Spleen (tissue), 11 donors: ENCODE measurements around the gene IMMP2L. TPM values are rescaled to one million over a fixed set of nuclear protein-coding genes. Genes with fewer than 3 reads are reported as not detected.

Experiments used
- DNase-seq: peaks from one replicate; pipeline ENCODE4 v3.0.0-alpha.2; 2020
- H3K27ac ChIP-seq, 8 donors: fragments of 200-600 bp; sonication (generic) in 7 of 8; 1 replicate in 4 of 8; 2 replicates in 4 of 8; pipeline versions ENCODE4 v1.5.0 to v1.8.0; 2016 to 2021; ENCODE audit warnings: inconsistent platforms in 4 of 8, mild to moderate bottlenecking in 4 of 8, moderate library complexity in 1 of 8
- H3K27me3 ChIP-seq, 7 donors: fragments of 200-600 bp; sonication (generic) in 6 of 7; replicated peaks in 1 of 7; 1 replicate in 4 of 7; 2 replicates in 3 of 7; pipeline versions ENCODE4 v1.5.0 to v1.8.0; 2016 to 2021; ENCODE audit warnings: inconsistent platforms in 3 of 7, mild to moderate bottlenecking in 1 of 7
- H3K36me3 ChIP-seq, 6 donors: fragments of 200-600 bp; sonication (generic) in 5 of 6; 1 replicate in 4 of 6; 2 replicates in 2 of 6; pipeline versions ENCODE4 v1.5.0 to v1.8.0; 2016 to 2021; ENCODE audit warnings: inconsistent platforms in 2 of 6
- H3K4me1 ChIP-seq, 6 donors: fragments of 200-600 bp; sonication (generic) in 5 of 6; 1 replicate in 3 of 6; 2 replicates in 3 of 6; pipeline versions ENCODE4 v1.5.0 to v1.8.0; 2016 to 2021; ENCODE audit warnings: inconsistent platforms in 3 of 6
- H3K4me3 ChIP-seq, 8 donors: fragments of 200-600 bp; sonication (generic) in 7 of 8; 1 replicate in 4 of 8; 2 replicates in 4 of 8; pipeline versions ENCODE4 v1.5.0 to v1.8.0; 2016 to 2021; ENCODE audit warnings: inconsistent platforms in 4 of 8, mild to moderate bottlenecking in 4 of 8, moderate library complexity in 2 of 8
- H3K9me3 ChIP-seq, 8 donors: fragments of 200-600 bp; sonication (generic) in 7 of 8; 1 replicate in 4 of 8; 2 replicates in 4 of 8; pipeline versions ENCODE4 v1.5.0 to v1.8.0; 2016 to 2021; ENCODE audit warnings: inconsistent platforms in 4 of 8
- POLR2A ChIP-seq, 3 donors: fragments of 450-650 bp; IDR thresholded peaks; one replicate each; pipeline ENCODE4 v1.5.1; 2017; ENCODE audit warnings: antibody characterized with exemption in 3 of 3, mild to moderate bottlenecking in 1 of 3
- POLR2AphosphoS5 ChIP-seq, 3 donors: sonication (generic); formaldehyde crosslinking; IDR thresholded peaks; one replicate each; pipeline ENCODE4 v1.5.1; 2017; ENCODE audit warnings: antibody characterized with exemption in 3 of 3
- WGBS, 5 donors: extraction: QIAGEN DNeasy Blood & Tissue Kit in 3 of 5; methylation state at CpG; one replicate each; pipeline versions ENCODE4 v1.1.5 to v1.1.7; 2013 to 2018; 5-methylcytosine and 5-hydroxymethylcytosine counted together
- intact Hi-C: fragments of 100-400 bp; cut with DNase I; formaldehyde crosslinking; loops from one replicate; pipeline ENCODE4 v1.15.0; 2023; ENCODE audit warnings: low total_unique reads
- polyA plus RNA-seq, 3 donors: library from polyadenylated mRNA; stranded (reverse); fragments of 200-250 nt; gene quantifications; one replicate each; pipeline ENCODE4 v1.2.1, GENCODE V29; 2013
- total RNA-seq, 7 donors: library from RNA; depleted of rRNA in 3 of 7; stranded (reverse); fragments of >200 nt in 3 of 7; fragmentation: NEBNext Ultra II Directional in 4 of 7; extraction: Animal tissue kit (Norgen Biotek cat#: 25700) in 4 of 7; gene quantifications; one replicate each; pipeline versions ENCODE4 v1.1.0 to v1.2.1, GENCODE V29; 2016 to 2021
- TF ChIP-seq, protein P1 (sequence below), 11 experiments: fragments of 200-600 bp in 7 of 11; fragments of 450-650 bp in 4 of 11; sonication (generic) in 4 of 11; IDR thresholded peaks in 8 of 11; conservative IDR thresholded peaks in 3 of 11; 1 replicate in 7 of 11; 2 replicates in 4 of 11; pipeline versions ENCODE4 v1.4.0 to v1.8.0; 2016 to 2021; ENCODE audit warnings: antibody characterized with exemption in 11 of 11, inconsistent platforms in 4 of 11, mild to moderate bottlenecking in 1 of 11
- donor health status: healthy with polysubstance abuse.
- donor health status: DM: no; HTN: no; CAD: no; lungs with moderate emphysema.
- donor health status: DM: no; HTN: no; CAD: no.
- donor health status: Bipolar disorder and iron deficiency.
- donor health status: healthy.
- donor health status: DM: no; HTN: no; CAD: no.
- donor health status: DM: yes; HTN: yes; CAD: no.

Gene IMMP2L
- total and polyA plus RNA-seq, 10 donors, result 6.5 to 32.7 (median 9.8) TPM

DNA sequence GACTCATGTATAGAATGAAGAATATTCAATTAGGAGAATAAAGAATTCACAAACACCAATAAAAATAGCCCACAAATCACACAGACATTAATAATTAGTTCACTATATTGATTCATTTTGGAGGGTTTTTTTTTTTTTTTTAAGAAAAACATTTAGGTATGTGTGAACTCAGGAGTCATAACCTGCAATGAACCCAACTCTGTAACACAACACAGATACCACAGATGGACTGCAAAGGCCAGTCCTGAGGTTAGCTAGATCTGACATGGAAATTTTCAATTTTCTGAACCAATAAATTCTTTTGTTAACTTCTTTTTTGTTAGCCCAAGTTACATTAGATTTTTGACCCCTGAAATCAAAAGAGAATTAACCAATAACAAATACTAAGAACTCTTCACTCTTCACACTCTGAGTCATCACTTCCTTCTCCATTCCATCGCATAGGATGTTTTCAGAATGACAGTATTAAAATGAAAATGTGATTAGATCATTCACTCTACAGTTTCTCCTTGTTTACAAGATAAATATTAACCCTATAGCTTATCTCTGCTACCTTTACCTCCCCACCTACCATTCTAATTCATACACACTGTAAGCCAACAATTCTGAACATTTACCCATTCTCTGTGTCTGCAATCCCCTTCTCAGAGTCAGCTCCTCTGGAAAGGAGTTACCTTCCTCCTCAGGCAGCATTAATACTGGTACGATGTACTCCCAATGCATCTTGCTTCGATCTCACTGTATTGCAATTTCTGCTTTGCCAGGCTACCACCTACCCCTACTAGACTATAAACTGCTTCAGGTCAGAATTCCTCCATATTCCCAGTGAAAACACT, 329.8 kb downstream of the IMMP2L start:
- TF ChIP-seq POLR2A (IDR thresholded peaks at IDR 0.05) (no peak), POLR2AphosphoS5 (IDR thresholded peaks at IDR 0.05) (no peak)
- TF ChIP-seq, protein P1, sequence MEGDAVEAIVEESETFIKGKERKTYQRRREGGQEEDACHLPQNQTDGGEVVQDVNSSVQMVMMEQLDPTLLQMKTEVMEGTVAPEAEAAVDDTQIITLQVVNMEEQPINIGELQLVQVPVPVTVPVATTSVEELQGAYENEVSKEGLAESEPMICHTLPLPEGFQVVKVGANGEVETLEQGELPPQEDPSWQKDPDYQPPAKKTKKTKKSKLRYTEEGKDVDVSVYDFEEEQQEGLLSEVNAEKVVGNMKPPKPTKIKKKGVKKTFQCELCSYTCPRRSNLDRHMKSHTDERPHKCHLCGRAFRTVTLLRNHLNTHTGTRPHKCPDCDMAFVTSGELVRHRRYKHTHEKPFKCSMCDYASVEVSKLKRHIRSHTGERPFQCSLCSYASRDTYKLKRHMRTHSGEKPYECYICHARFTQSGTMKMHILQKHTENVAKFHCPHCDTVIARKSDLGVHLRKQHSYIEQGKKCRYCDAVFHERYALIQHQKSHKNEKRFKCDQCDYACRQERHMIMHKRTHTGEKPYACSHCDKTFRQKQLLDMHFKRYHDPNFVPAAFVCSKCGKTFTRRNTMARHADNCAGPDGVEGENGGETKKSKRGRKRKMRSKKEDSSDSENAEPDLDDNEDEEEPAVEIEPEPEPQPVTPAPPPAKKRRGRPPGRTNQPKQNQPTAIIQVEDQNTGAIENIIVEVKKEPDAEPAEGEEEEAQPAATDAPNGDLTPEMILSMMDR (IDR thresholded peaks at IDR 0.05 in 8 of 11, conservative IDR thresholded peaks at IDR 0.05 in 3 of 11), result no peak
- Histone ChIP-seq H3K9me3 (no peaks in the 10 kb centered on the region), H3K27ac (no peak overlapping the region), H3K27me3 (no peaks in the 10 kb centered on the region), H3K4me3 (no peak overlapping the region), H3K36me3 (no peaks in the 10 kb centered on the region), H3K4me1 (peaks cover 0 to 5% (median 0%) of the 10 kb centered on the region in 6 donors)
- intact Hi-C loops, result no loop called here
- DNase-seq, result no peak
- WGBS, 5 donors, result 59 to 65% (median 62%) methylated on average over 3 of the region's 3 CpGs

GRCh38 chr7:111229916-111230315, 332.4 kb downstream of the IMMP2L start:
- no peaks in the 10 kb centered on the region for H3K36me3 ChIP-seq
- no peak overlapping the region for H3K27ac ChIP-seq
- H3K9me3 ChIP-seq, result no peaks in the 10 kb centered on the region
- no peak overlapping the region for H3K4me3 ChIP-seq
- peaks cover 0 to 5% (median 0%) of the 10 kb centered on the region in 6 donors for H3K4me1 ChIP-seq
- no peaks in the 10 kb centered on the region for H3K27me3 ChIP-seq
- TF ChIP-seq, protein P1 (IDR thresholded peaks at IDR 0.05 in 8 of 11, conservative IDR thresholded peaks at IDR 0.05 in 3 of 11), result no peak
- 55 to 67% (median 56%) methylated on average over 2 of the region's 2 CpGs for WGBS, 5 donors
- intact Hi-C loops, result no loop called here
- no peak for DNase-seq

- intact Hi-C loops, result no loop called here
- no peak for TF ChIP-seq POLR2AphosphoS5 (IDR thresholded peaks at IDR 0.05)
- TF ChIP-seq, protein P1 (IDR thresholded peaks at IDR 0.05 in 8 of 11, conservative IDR thresholded peaks at IDR 0.05 in 3 of 11), result no peak
- TF ChIP-seq POLR2A (IDR thresholded peaks at IDR 0.05), result no peak
- Histone ChIP-seq H3K36me3 (no peaks in the 10 kb centered on the region), H3K4me1 (peaks cover 0 to 5% (median 0%) of the 10 kb centered on the region in 6 donors), H3K27me3 (no peaks in the 10 kb centered on the region), H3K27ac (no peak overlapping the region), H3K9me3 (no peaks in the 10 kb centered on the region), H3K4me3 (no peak overlapping the region)
- 93 to 98% (median 94%) methylated on average over 4 of the region's 4 CpGs for whole genome bisulfite sequencing, 5 donors
- DNase-seq, result no peak
These were observed 333.0 kb downstream of the IMMP2L start for GRCh38 chr7:111229181-111229740.

DNA sequence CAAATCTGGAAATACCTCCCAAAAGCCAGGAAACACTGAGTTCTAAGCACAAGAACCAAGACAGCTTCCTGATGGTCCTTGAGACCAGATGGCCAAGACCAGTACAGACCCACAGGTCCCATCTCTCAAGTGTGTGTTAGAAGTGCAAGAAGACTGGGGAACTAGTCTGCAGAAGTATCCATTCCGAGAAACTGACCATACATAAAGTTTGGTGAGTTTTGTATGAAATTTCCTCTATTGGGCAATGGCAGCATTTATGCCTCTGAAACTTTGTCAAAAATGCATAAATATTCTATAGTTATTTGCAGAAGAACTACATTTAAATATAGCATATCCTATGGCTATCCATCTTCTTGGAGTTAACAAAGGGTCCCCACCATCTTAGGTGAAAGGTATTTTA, 333.9 kb downstream of the IMMP2L start:
- WGBS, 5 donors, result 74 to 100% (median 86%) methylated on average over 1 of the region's 1 CpG
- Histone ChIP-seq H3K9me3 (no peaks in the 10 kb centered on the region), H3K27me3 (no peaks in the 10 kb centered on the region), H3K36me3 (no peaks in the 10 kb centered on the region), H3K4me1 (peaks cover 0 to 5% (median 0%) of the 10 kb centered on the region in 6 donors), H3K4me3 (no peak overlapping the region), H3K27ac (no peak overlapping the region)
- TF ChIP-seq POLR2A (IDR thresholded peaks at IDR 0.05), result no peak
- no peak for TF ChIP-seq POLR2AphosphoS5 (IDR thresholded peaks at IDR 0.05)
- TF ChIP-seq, protein P1 (IDR thresholded peaks at IDR 0.05 in 8 of 11, conservative IDR thresholded peaks at IDR 0.05 in 3 of 11), result no peak
- intact Hi-C loops, result no loop called here
- no peak for DNase-seq
